Parathyroid adenoma (tissue), 2 donors: ENCODE results near the gene ANKRD13D.
A peak's percentile ranks its signal among the peaks of the same experiment; 100 is the strongest.

Source experiments
- H2AFZ ChIP-seq: fragments of 300-600 bp; sonication (generic); one replicate; pipeline ENCODE4 v1.7.0; 2017; ENCODE audit warnings: antibody characterized with exemption, mild to moderate bottlenecking
- H3K27ac ChIP-seq: fragments of 300-600 bp; sonication (generic); one replicate; pipeline ENCODE4 v1.7.0; 2017
- H3K27me3 ChIP-seq: fragments of 300-600 bp; sonication (generic); one replicate; pipeline ENCODE4 v1.7.0; 2017; ENCODE audit warnings: low read length; ENCODE audit not compliant: control insufficient read depth, insufficient read depth
- H3K36me3 ChIP-seq: fragments of 300-600 bp; sonication (generic); one replicate; pipeline ENCODE4 v1.7.0; 2017; ENCODE audit warnings: low read length; ENCODE audit not compliant: control insufficient read depth, insufficient read depth
- H3K4me1 ChIP-seq: fragments of 300-600 bp; sonication (generic); one replicate; pipeline ENCODE4 v1.7.0; 2017; ENCODE audit warnings: control low read depth
- H3K4me2 ChIP-seq: fragments of 300-600 bp; sonication (generic); one replicate; pipeline ENCODE4 v1.7.0; 2017; ENCODE audit warnings: low read length
- H3K4me3 ChIP-seq: fragments of 300-600 bp; sonication (generic); one replicate; pipeline ENCODE4 v1.7.0; 2017; ENCODE audit warnings: low read depth, low read length
- H3K79me2 ChIP-seq: fragments of 300-600 bp; sonication (generic); one replicate; pipeline ENCODE4 v1.7.0; 2017; ENCODE audit warnings: control low read depth
- H3K9ac ChIP-seq: fragments of 300-600 bp; sonication (generic); one replicate; pipeline ENCODE4 v1.7.0; 2017; ENCODE audit warnings: mild to moderate bottlenecking
- H3K9me3 ChIP-seq: fragments of 300-600 bp; sonication (generic); one replicate; pipeline ENCODE4 v1.7.0; 2017; ENCODE audit warnings: low read length; ENCODE audit not compliant: control insufficient read depth
- CTCF ChIP-seq: fragments of 300-600 bp; sonication (generic); IDR thresholded peaks from one replicate; pipeline ENCODE4 v1.7.0; 2017; ENCODE audit warnings: antibody characterized with exemption, mild to moderate bottlenecking
- donor health status: primary hyperparathyroidism.

ANKRD13D gene

GRCh38 chr11:67243051-67243450, 46.1 kb upstream of the ANKRD13D start:
- Histone ChIP-seq H3K9ac (no peak overlapping the region), H3K4me2 (no peak overlapping the region), H3K79me2 (peaks cover 25% of the 10 kb centered on the region), H3K4me3 (no peak overlapping the region), H3K9me3 (no peaks in the 10 kb centered on the region), H3K27ac (no peak overlapping the region), H3K27me3 (no peaks in the 10 kb centered on the region), H3K4me1 (peaks cover 18% of the 10 kb centered on the region), H2AFZ (no peak overlapping the region), H3K36me3 (no peaks in the 10 kb centered on the region)
- TF ChIP-seq CTCF, result no peak

- H2AFZ ChIP-seq, result no peak overlapping the region
- no peak overlapping the region for H3K9ac ChIP-seq
- H3K4me3 ChIP-seq, result no peak overlapping the region
- H3K36me3 ChIP-seq, result no peaks in the 10 kb centered on the region
- TF ChIP-seq CTCF, result no peak
- H3K9me3 ChIP-seq, result no peaks in the 10 kb centered on the region
- H3K4me2 ChIP-seq, result no peak overlapping the region
- H3K27me3 ChIP-seq, result no peaks in the 10 kb centered on the region
- H3K79me2 ChIP-seq, result peaks cover 25% of the 10 kb centered on the region
- H3K4me1 ChIP-seq, result peaks cover 20% of the 10 kb centered on the region
- H3K27ac ChIP-seq, result no peak overlapping the region
These were observed 44.1 kb upstream of the ANKRD13D start for GRCh38 chr11:67245046-67245445.

- peak overlapping the region; percentile 71 for H3K27ac ChIP-seq
These were observed 41.1 kb upstream of the ANKRD13D start for GRCh38 chr11:67247946-67248550.

GRCh38 chr11:67248653-67249052, 40.5 kb upstream of the ANKRD13D start:
- Histone ChIP-seq H3K9ac (no peak overlapping the region), H3K27ac (peak overlapping the region; percentile 77), H3K36me3 (no peaks in the 10 kb centered on the region), H3K79me2 (peaks cover 7% of the 10 kb centered on the region), H3K27me3 (no peaks in the 10 kb centered on the region), H3K4me2 (peak overlapping the region; percentile 51), H3K4me3 (peak overlapping the region; percentile 22), H3K4me1 (peaks cover 15% of the 10 kb centered on the region), H2AFZ (no peak overlapping the region), H3K9me3 (no peaks in the 10 kb centered on the region)
- no peak for TF ChIP-seq CTCF

More at GRCh38 chr11:67247946-67248550, 41.1 kb upstream of the ANKRD13D start:
- Histone ChIP-seq H3K4me2 (peak overlapping the region; percentile 51), H3K9me3 (no peaks in the 10 kb centered on the region), H3K4me1 (peaks cover 15% of the 10 kb centered on the region), H3K36me3 (no peaks in the 10 kb centered on the region), H2AFZ (no peak overlapping the region), H3K4me3 (peak overlapping the region; percentile 22), H3K27me3 (no peaks in the 10 kb centered on the region), H3K79me2 (peaks cover 12% of the 10 kb centered on the region), H3K9ac (no peak overlapping the region)
- TF ChIP-seq CTCF, result no peak
